Astrocyte (in vitro differentiated cells and primary cell): ENCODE measurements around the gene SPHK2. TPM values are rescaled to one million over a fixed set of nuclear protein-coding genes. Genes with fewer than 3 reads are reported as not detected.

Experiments
- DNase-seq: peaks from one replicate; pipeline ENCODE4 v3.0.0-alpha.2; 2010; ENCODE audit warnings: low read depth
- FAIRE-seq: peaks from 2 replicates; lab custom pipeline; 2011; peaks lifted over from hg19 to GRCh38; lab: Jason Lieb, UNC
- H2AFZ ChIP-seq: 2 replicates; pipeline ENCODE4 v1.6.0; 2012; ENCODE audit warnings: low read depth, low read length, inconsistent platforms
- H3K27ac ChIP-seq: 2 replicates; pipeline ENCODE4 v1.5.1; 2011; ENCODE audit warnings: low read depth, low read length, inconsistent platforms
- H3K27me3 ChIP-seq: 2 replicates; pipeline ENCODE4 v1.6.0; 2011; ENCODE audit warnings: low read length, inconsistent platforms; ENCODE audit not compliant: insufficient read depth
- H3K36me3 ChIP-seq: 2 replicates; pipeline ENCODE4 v1.5.1; 2011; ENCODE audit warnings: low read length, inconsistent platforms; ENCODE audit not compliant: insufficient read depth
- H3K4me1 ChIP-seq: 2 replicates; pipeline ENCODE4 v1.5.1; 2011; ENCODE audit warnings: low read length, inconsistent platforms; ENCODE audit not compliant: insufficient read depth
- H3K4me2 ChIP-seq: 2 replicates; pipeline ENCODE4 v1.6.0; 2012; ENCODE audit warnings: low read length, inconsistent platforms
- H3K4me3 ChIP-seq: 2 replicates; pipeline ENCODE4 v1.5.1; 2011; ENCODE audit warnings: low read depth, mild to moderate bottlenecking, low read length, inconsistent platforms; ENCODE audit not compliant: insufficient read depth
- H3K79me2 ChIP-seq: 2 replicates; pipeline ENCODE4 v1.6.0; 2012; ENCODE audit warnings: mild to moderate bottlenecking, low read length, inconsistent platforms; ENCODE audit not compliant: insufficient read depth
- H3K9ac ChIP-seq: 2 replicates; pipeline ENCODE4 v1.6.0; 2012; ENCODE audit warnings: mild to moderate bottlenecking, low read length, inconsistent platforms
- H3K9me3 ChIP-seq: 2 replicates; pipeline ENCODE4 v1.5.1; 2012; ENCODE audit warnings: low read depth, mild to moderate bottlenecking, low read length, inconsistent platforms; ENCODE audit not compliant: insufficient read depth
- H4K20me1 ChIP-seq: 2 replicates; pipeline ENCODE4 v1.6.0; 2012; ENCODE audit warnings: low read length, inconsistent platforms; ENCODE audit not compliant: insufficient read depth
- H3K27ac Mint-ChIP-seq: one replicate; pipeline ENCODE4 v1.8.0; 2021; ENCODE audit warnings: mild to moderate bottlenecking, mixed read lengths; ENCODE audit not compliant: unreplicated experiment
- H3K27me3 Mint-ChIP-seq: one replicate; pipeline ENCODE4 v1.8.0; 2021; ENCODE audit warnings: low read depth, mixed read lengths; ENCODE audit not compliant: unreplicated experiment
- H3K36me3 Mint-ChIP-seq: one replicate; pipeline ENCODE4 v1.8.0; 2021; ENCODE audit warnings: low read depth, mixed read lengths; ENCODE audit not compliant: unreplicated experiment
- H3K4me1 Mint-ChIP-seq: one replicate; pipeline ENCODE4 v1.8.0; 2021; ENCODE audit warnings: low read depth, mixed read lengths; ENCODE audit not compliant: unreplicated experiment
- H3K4me3 Mint-ChIP-seq: one replicate; pipeline ENCODE4 v1.8.0; 2021; ENCODE audit warnings: mild to moderate bottlenecking, moderate library complexity, mixed read lengths; ENCODE audit not compliant: unreplicated experiment
- H3K9me3 Mint-ChIP-seq: one replicate; pipeline ENCODE4 v1.8.0; 2021; ENCODE audit warnings: mild to moderate bottlenecking, mixed read lengths; ENCODE audit not compliant: unreplicated experiment
- CTCF ChIP-seq: IDR thresholded peaks from 2 replicates; pipeline ENCODE4 v1.5.1; 2011; ENCODE audit warnings: low read depth, mild to moderate bottlenecking, inconsistent platforms, low read length, moderate library complexity; ENCODE audit not compliant: insufficient read depth
- EZH2 ChIP-seq: IDR thresholded peaks from 2 replicates; pipeline ENCODE4 v1.6.1; 2012; ENCODE audit warnings: mild to moderate bottlenecking, low read length, inconsistent platforms; ENCODE audit not compliant: insufficient read depth
- total RNA-seq: library from RNA; stranded (reverse); gene quantifications from 2 replicates; pipeline ENCODE4 v1.2.1, GENCODE V29; 2021

Gene SPHK2
- total RNA-seq, 1 donor from 2014 or later: 29.4 TPM

DNA sequence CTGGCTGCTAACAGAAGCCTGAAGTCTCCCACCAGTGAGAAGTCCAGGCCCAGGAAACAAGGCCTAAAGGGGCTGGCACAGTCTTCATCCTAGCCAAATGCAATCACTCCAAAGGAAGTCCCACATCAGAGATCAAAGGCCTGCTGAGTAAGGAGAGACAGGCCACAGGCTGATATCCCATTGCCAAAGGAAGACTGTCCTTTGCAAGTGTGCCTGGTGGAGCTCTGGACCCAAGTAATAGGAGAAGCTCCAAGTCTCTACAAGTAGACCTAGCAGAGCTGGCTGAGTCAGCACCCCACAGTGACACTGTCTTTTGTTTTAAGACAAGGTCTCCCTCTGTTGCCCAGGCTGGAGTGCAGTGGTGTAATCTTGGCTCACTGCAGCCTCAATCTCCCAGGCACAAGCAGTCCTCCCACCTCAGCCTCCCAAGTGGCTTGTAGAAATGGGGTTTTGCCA lies 13.4 kb downstream of the SPHK2 start:
- Histone ChIP-seq H3K9ac (no peak overlapping the region), H4K20me1 (no peaks in the 10 kb centered on the region), H3K27ac (no peak overlapping the region), H3K9me3 (no peaks in the 10 kb centered on the region), H3K4me2 (no peak overlapping the region), H3K79me2 (no peaks in the 10 kb centered on the region), H2AFZ (no peak overlapping the region), H3K4me3 (no peak overlapping the region), H3K36me3 (no peaks in the 10 kb centered on the region), H3K27me3 (peaks cover 3% of the 10 kb centered on the region), H3K4me1 (peaks cover 39% of the 10 kb centered on the region)
- Mint-ChIP-seq H3K4me3 (no peak overlapping the region), H3K27me3 (peaks cover 3% of the 10 kb centered on the region), H3K9me3 (no peaks in the 10 kb centered on the region), H3K27ac (no peak overlapping the region), H3K4me1 (no peaks in the 10 kb centered on the region), H3K36me3 (peaks cover 2% of the 10 kb centered on the region)
- no peak for DNase-seq
- FAIRE-seq: no peak
- TF ChIP-seq CTCF: no peak
- TF ChIP-seq EZH2: no peak

DNA sequence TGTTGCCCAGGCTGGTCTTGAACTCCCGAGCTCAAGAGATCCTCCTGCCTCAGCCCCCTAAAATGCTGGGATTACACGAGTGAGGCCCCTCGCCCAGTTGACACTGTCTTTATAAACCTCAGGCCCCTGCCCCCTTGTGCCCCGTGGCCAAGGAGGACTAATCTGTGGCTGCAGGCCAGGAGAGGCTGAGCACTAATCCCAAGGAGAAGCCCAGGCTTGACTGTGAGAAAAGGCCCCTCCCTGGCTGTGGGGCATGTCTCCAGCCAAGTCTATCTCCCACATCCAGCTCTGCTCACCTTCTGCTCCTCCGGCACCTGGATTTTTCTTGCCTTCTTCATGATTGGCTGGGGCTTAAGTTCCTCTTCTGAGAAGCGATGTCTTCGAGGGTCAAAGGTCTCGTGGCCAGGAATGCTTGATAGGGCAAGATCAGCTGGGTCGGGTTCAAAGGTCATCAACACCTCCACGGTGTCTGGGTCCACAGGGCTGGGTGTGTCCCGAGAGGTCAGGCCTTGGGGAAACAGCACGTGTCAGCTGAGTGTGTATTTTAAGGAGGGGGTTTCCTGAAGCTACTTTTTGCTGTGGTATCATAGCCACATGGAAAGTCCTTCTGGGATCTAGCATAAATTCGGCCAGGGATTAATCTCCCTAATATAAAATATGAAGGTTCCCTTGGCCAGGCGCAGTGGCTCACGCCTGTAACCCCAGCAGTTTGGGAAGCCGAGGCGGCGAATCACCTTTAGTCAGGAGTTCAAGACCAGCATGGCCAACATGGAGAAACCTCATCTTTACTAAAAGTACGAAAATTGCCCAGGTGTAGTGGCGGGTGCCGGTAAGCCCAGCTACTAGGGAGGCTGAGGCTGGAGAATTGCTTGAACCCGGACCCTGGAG lies 14.1 kb downstream of the SPHK2 start:
- no peak overlapping the region for H3K4me3 Mint-ChIP-seq

More for the DNA sequence above, 14.1 kb downstream of the SPHK2 start:
- Histone ChIP-seq H3K4me1 (peaks cover 44% of the 10 kb centered on the region), H3K27ac (no peak overlapping the region), H4K20me1 (no peaks in the 10 kb centered on the region), H3K4me3 (no peak overlapping the region), H3K9me3 (no peaks in the 10 kb centered on the region), H3K79me2 (no peaks in the 10 kb centered on the region), H2AFZ (no peak overlapping the region), H3K27me3 (peaks cover 3% of the 10 kb centered on the region), H3K4me2 (peak overlapping the region; percentile 88), H3K9ac (no peak overlapping the region), H3K36me3 (no peaks in the 10 kb centered on the region)
- FAIRE-seq (no peak), DNase-seq (no peak)
- Mint-ChIP-seq H3K36me3 (peaks cover 2% of the 10 kb centered on the region), H3K27ac (peak overlapping the region; percentile 41), H3K27me3 (peaks cover 3% of the 10 kb centered on the region), H3K9me3 (no peaks in the 10 kb centered on the region), H3K4me1 (peaks cover 1% of the 10 kb centered on the region)
- TF ChIP-seq EZH2: no peak
- no peak for TF ChIP-seq CTCF
